Gastrocnemius medialis (tissue), 4 donors: ENCODE measurements around the gene NDUFA5.

ENCODE experiments used
- CTCF ChIP-seq, 5 experiments: fragments of 450-650 bp in 3 of 5; fragments of 200-600 bp in 2 of 5; sonication (generic) in 2 of 5; IDR thresholded peaks in 4 of 5; conservative IDR thresholded peaks in 1 of 5; 1 replicate in 4 of 5; 2 replicates in 1 of 5; pipeline ENCODE4 v1.5.1; 2016 to 2019; ENCODE audit warnings: antibody characterized with exemption in 5 of 5, mild to moderate bottlenecking in 3 of 5, moderate library complexity in 3 of 5
- POLR2A ChIP-seq, 2 donors: fragments of 450-650 bp; IDR thresholded peaks; one replicate each; pipeline ENCODE4 v1.6.1; 2017; ENCODE audit warnings: antibody characterized with exemption in 2 of 2, mild to moderate bottlenecking in 2 of 2, moderate library complexity in 2 of 2

GRCh38 chr7:123581162-123581459, 23.5 kb upstream of the NDUFA5 start:
- TF ChIP-seq POLR2A (IDR thresholded peaks at IDR 0.05) = no peak
- no peak for TF ChIP-seq CTCF (IDR thresholded peaks at IDR 0.05 in 4 of 5, conservative IDR thresholded peaks at IDR 0.05 in 1 of 5)
